Measurements from ENCODE around the gene LILRB5.
"Not testable (repeated sequence)": the region's sequence is repeated elsewhere in the genome, so short reads cannot be mapped to it uniquely, and the experiment has no call there.

LILRB5 gene

GRCh38 chr19:54257116-54257480 is at the start of gene LILRB5:
TSS of gene LILRB5 (minus strand) at chr19:54257273. CDS start at chr19:54257193, 80 bp downstream.
- DNase-seq (ENCODE audit: low read depth): no peak

GRCh38 chr19:54305141-54305540 is 48.1 kb upstream of the LILRB5 start:
- DNase-seq (ENCODE audit: low read depth): no peak

- DNase-seq (ENCODE audit: low read depth): no peak
These were observed 45.2 kb upstream of the LILRB5 start for GRCh38 chr19:54302257-54302656.

- no peak for DNase-seq (ENCODE audit: low read depth)
These were observed 42.4 kb upstream of the LILRB5 start for GRCh38 chr19:54299515-54299914.

- no peak for DNase-seq (ENCODE audit: low read depth)
These were observed 42.0 kb upstream of the LILRB5 start for GRCh38 chr19:54299126-54299498.

- no peak for DNase-seq (ENCODE audit: low read depth)
These were observed 41.5 kb upstream of the LILRB5 start for GRCh38 chr19:54298357-54299125.

GRCh38 chr19:54297759-54298305 is 40.8 kb upstream of the LILRB5 start:
- DNase-seq (ENCODE audit: low read depth): no peak

GRCh38 chr19:54294539-54294938 is 37.5 kb upstream of the LILRB5 start:
- no peak for DNase-seq (ENCODE audit: low read depth)

- DNase-seq (ENCODE audit: low read depth): not testable (repeated sequence)
These were observed 32.1 kb upstream of the LILRB5 start for GRCh38 chr19:54289160-54289559.

GRCh38 chr19:54287456-54287855 is 30.4 kb upstream of the LILRB5 start:
- no peak for DNase-seq (ENCODE audit: low read depth)

GRCh38 chr19:54286283-54286682 is 29.2 kb upstream of the LILRB5 start:
- not testable (repeated sequence) for DNase-seq (ENCODE audit: low read depth)

- not testable (repeated sequence) for DNase-seq (ENCODE audit: low read depth)
These were observed 28.5 kb upstream of the LILRB5 start for GRCh38 chr19:54285427-54286056.

GRCh38 chr19:54282686-54283470 is 25.8 kb upstream of the LILRB5 start:
- DNase-seq (ENCODE audit: low read depth): no peak

GRCh38 chr19:54281729-54282075 is 24.6 kb upstream of the LILRB5 start:
- DNase-seq (ENCODE audit: low read depth): not testable (repeated sequence)

GRCh38 chr19:54281007-54281728 is 24.1 kb upstream of the LILRB5 start, which contains the start of gene LILRB2:
TSS of gene LILRB2 (minus strand) at chr19:54281110. CDS start at chr19:54280496, 614 bp downstream.
- DNase-seq (ENCODE audit: low read depth): no peak

GRCh38 chr19:54280441-54280840 is 23.4 kb upstream of the LILRB5 start:
- not testable (repeated sequence) for DNase-seq (ENCODE audit: low read depth)

GRCh38 chr19:54280025-54280424 is 23.0 kb upstream of the LILRB5 start:
- not testable (repeated sequence) for DNase-seq (ENCODE audit: low read depth)

- DNase-seq (ENCODE audit: low read depth): no peak
These were observed 22.4 kb upstream of the LILRB5 start for GRCh38 chr19:54279406-54279962.

GRCh38 chr19:54278571-54279195 is 21.6 kb upstream of the LILRB5 start:
- DNase-seq (ENCODE audit: low read depth): not testable (repeated sequence)

GRCh38 chr19:54278056-54278455 is 21.0 kb upstream of the LILRB5 start:
- DNase-seq (ENCODE audit: low read depth): not testable (repeated sequence)

GRCh38 chr19:54277111-54277615 is 20.1 kb upstream of the LILRB5 start:
- not testable (repeated sequence) for DNase-seq (ENCODE audit: low read depth)

All from activated T-cell treated with anti-CD3 and anti-CD28 coated beads for 24 hours (primary cell).